GM13976 (cell line): ENCODE measurements around the gene CD70.
"Not testable (repeated sequence)": the region's sequence is repeated elsewhere in the genome, so short reads cannot be mapped to it uniquely, and the experiment has no call there.

Experiments used
- DNase-seq: peaks from one replicate; pipeline ENCODE4 v3.0.0; 2012; ENCODE audit warnings: low spot score
- CTCF ChIP-seq: IDR thresholded peaks from 2 replicates; pipeline ENCODE4 v1.5.1; 2012; ENCODE audit warnings: borderline replicate concordance, mild to moderate bottlenecking; ENCODE audit not compliant: insufficient read depth; ENCODE audit errors: extremely low read depth, missing control alignments, control extremely low read depth
- in situ Hi-C: fragments of 300-500 bp; cut with MboI; formaldehyde crosslinking; loops from one replicate; pipeline ENCODE4 v1.12.0; 2022; ENCODE audit warnings: low sequenced_read_pairs, mixed read lengths, inconsistent platforms; ENCODE audit not compliant: unreplicated experiment

CD70 gene, protein sequence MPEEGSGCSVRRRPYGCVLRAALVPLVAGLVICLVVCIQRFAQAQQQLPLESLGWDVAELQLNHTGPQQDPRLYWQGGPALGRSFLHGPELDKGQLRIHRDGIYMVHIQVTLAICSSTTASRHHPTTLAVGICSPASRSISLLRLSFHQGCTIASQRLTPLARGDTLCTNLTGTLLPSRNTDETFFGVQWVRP

GRCh38 chr19:6590827-6591319, at the start of gene CD70:
CD70 (minus strand) TSS chr19:6591150; CDS start chr19:6591002, 148 bp downstream.
- in situ Hi-C loops, result no loop called here
- TF ChIP-seq CTCF, result no peak
- DNase-seq, result peak; percentile 88

GRCh38 chr19:6640333-6640732, 49.4 kb upstream of the CD70 start:
- in situ Hi-C loops, result not testable (repeated sequence)

DNA sequence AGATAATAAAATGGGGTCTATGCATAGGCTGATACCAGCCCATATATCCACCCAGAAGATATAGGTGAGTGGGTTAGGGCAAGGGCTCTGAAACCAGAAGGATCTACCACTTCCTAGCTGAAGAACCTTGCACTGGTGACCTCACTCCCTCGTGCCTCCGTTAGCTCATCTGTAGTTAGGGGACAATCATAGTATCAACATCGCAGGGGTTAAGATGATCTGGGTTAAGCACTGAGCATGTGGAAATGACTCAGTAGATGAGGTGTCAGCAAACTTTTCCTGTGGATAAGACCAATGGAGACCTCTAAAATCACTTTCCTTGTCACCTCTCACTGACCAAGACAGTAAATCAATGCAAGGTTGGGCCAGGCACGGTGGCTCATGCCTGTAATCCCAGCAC, 48.5 kb upstream of the CD70 start:
- DNase-seq, result no peak
- in situ Hi-C loops, result loop anchor here (10.0 kb wide), 1 partner anchor 225 kb away; no protein-coding TSS in a partner anchor
- no peak for TF ChIP-seq CTCF

More at GRCh38 chr19:6640333-6640732, 49.4 kb upstream of the CD70 start:
- DNase-seq, result not testable (repeated sequence)

- in situ Hi-C loops, result loop anchor here (10.0 kb wide), 1 partner anchor 231 kb away; no protein-coding TSS in a partner anchor
- DNase-seq, result not testable (repeated sequence)
Observed at GRCh38 chr19:6633456-6633813, 42.5 kb upstream of the CD70 start.

- DNase-seq, result not testable (repeated sequence)
- TF ChIP-seq CTCF, result peak; percentile 84
- in situ Hi-C loops, result loop anchor here (10.0 kb wide), 1 partner anchor 232 kb away; no protein-coding TSS in a partner anchor
Observed at GRCh38 chr19:6632747-6633455, 42.0 kb upstream of the CD70 start.

DNA sequence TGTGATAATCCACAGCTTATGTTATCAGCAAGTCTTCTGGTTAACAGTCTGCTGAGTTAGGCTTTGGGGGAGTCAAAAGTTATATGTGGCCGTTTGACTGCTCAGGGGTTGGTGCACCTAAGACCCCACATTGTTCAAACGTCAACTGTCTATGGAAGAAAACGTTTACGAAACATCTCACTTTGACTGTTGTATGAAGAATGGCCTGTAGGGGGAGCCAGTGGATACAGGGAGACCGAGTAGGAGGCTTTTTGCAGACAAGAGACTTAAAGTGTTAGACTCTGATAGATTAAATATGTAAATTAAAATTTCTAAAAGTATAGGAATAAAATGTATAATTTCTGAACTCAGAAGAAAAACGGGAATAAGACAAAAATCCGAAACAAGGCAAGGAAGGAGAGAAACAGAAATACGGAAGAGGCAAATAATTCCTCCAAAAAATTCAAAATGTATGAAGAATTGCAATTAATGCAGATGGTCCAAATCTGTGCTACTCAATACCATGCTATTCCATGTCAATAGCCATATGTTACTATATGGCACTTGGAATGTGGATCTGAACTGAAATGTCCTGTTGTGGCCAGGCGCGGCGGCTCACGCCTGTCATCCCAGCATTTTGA, 41.2 kb upstream of the CD70 start:
- DNase-seq, result peak; percentile 71
- peak; percentile 62 for TF ChIP-seq CTCF
- in situ Hi-C loops, result loop anchor here (10.0 kb wide), 1 partner anchor 233 kb away; no protein-coding TSS in a partner anchor

DNA sequence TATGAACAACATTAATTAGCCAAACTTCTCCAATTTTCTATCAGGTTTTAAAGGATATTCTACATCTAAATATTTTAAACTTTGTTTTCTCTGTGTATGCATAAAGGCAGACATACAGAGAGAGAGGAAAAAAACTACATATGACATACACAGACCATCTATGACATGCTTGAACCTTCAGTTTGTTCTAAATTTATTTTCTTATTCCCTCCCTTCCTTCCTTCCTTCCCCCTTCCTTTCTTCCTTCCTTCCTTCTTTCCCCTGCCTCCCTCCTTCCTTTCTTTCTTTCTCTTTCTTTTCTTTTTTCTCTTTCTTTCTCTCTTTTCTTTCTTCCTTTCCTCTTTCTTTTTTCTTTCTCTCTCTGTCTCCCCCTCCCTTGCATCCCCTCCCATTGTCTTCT, 35.8 kb upstream of the CD70 start:
- DNase-seq, result no peak
- in situ Hi-C loops, result no loop called here
- no peak for TF ChIP-seq CTCF
